GM21717 (cell line): ENCODE measurements around the gene NSUN3.

ENCODE experiments used
- ATAC-seq: cut with Tn5 transposase; IDR thresholded peaks from one replicate; pipeline ENCODE4 v1.9.1; 2021; ENCODE audit warnings: mild to moderate bottlenecking, moderate library complexity; ENCODE audit not compliant: unreplicated experiment

Gene NSUN3

GRCh38 chr3:94117729-94118128 is 54.9 kb downstream of the NSUN3 start:
- ATAC-seq = no peak

GRCh38 chr3:94118390-94118789 is 55.5 kb downstream of the NSUN3 start:
- no peak for ATAC-seq

- ATAC-seq = no peak
Measured at GRCh38 chr3:94121161-94121560, 58.3 kb downstream of the NSUN3 start.

- no peak for ATAC-seq
Measured at GRCh38 chr3:94127115-94127514, 64.3 kb downstream of the NSUN3 start.

DNA sequence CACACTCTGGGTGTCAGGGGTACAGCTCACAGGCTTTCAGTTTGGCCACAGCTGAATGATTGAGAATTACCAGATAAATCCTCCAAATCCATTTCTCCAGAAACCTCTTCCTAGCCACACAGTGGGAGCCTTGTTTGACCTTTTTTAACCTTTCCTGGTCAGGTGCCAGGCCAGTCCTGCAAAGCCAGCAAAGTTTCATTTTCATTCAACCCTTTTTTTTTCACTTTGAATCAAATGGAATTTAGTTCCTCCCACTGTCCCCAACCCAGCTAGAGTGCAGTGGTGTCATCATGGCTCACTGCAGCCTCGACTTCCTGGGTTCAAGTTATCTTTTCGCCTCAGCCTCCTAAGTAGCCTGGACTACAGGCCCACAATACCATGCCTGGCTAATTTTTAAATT is 67.8 kb downstream of the NSUN3 start:
- ATAC-seq = peak; percentile 49

- no peak for ATAC-seq
Measured at GRCh38 chr3:94132777-94133176, 69.9 kb downstream of the NSUN3 start.

- ATAC-seq = no peak
Measured at GRCh38 chr3:94136133-94136532, 73.3 kb downstream of the NSUN3 start.

DNA sequence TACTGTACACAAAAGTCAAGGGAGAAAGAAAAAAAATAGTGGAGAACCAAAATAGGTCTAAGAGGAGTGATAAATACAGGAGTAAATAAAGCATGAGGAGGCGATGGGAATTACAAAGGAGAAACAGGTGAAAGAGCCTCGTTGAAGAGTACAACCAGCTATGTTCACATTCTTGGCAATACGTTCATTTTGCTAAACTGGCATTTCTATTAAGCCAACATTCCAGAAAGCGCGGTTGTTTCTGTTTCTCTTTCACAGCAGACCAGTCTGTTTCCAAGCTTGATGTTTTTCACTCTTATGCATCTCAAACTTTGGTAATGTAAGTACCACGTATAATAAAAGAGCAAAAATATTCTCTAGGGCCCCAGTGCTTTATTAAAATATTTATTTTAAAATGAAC is 74.5 kb downstream of the NSUN3 start:
- ATAC-seq = no peak

- no peak for ATAC-seq
Measured at GRCh38 chr3:94146455-94146854, 83.6 kb downstream of the NSUN3 start.

DNA sequence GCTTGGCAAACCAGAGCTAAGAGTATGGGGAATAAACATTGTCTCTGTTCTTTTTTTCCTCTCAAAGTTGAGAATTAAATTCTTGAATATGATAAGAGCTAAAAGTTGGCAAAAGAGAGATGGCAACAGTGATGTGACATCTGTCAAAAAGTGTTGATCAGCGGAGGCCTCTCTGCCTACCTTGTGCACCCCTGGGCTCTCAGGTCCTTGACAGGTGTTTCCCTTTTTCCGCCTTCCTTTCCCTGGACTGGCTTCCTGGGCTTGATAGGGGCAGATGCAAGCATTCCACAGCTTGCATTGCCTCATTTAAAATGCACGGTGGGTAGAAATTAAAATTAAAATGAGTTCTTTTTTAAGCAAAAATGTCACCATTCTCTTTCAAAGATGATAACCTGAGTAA is 84.2 kb downstream of the NSUN3 start:
- ATAC-seq = no peak

GRCh38 chr3:94150113-94150512 is 87.3 kb downstream of the NSUN3 start:
- ATAC-seq = no peak

DNA sequence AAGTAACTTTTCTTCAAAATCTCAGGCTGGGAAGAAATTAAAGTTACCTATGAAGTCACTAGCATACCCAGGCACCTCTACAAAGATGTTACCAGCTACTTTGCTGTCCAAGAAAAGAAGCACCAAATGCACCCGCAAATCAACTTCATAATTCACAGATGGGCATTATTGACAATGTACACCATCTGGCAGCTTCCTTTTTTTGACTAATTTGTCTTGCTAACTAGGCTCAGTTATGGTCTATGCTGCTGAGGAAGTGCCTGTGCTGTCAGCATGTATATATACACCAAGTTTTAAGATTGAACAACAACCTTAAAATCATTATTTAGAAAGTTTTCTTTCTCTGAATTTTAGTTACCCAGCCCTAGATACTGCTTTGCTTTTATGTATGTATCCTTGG is 93.8 kb downstream of the NSUN3 start:
- ATAC-seq = no peak

- ATAC-seq = no peak
Measured at GRCh38 chr3:94158512-94158911, 95.7 kb downstream of the NSUN3 start.

DNA sequence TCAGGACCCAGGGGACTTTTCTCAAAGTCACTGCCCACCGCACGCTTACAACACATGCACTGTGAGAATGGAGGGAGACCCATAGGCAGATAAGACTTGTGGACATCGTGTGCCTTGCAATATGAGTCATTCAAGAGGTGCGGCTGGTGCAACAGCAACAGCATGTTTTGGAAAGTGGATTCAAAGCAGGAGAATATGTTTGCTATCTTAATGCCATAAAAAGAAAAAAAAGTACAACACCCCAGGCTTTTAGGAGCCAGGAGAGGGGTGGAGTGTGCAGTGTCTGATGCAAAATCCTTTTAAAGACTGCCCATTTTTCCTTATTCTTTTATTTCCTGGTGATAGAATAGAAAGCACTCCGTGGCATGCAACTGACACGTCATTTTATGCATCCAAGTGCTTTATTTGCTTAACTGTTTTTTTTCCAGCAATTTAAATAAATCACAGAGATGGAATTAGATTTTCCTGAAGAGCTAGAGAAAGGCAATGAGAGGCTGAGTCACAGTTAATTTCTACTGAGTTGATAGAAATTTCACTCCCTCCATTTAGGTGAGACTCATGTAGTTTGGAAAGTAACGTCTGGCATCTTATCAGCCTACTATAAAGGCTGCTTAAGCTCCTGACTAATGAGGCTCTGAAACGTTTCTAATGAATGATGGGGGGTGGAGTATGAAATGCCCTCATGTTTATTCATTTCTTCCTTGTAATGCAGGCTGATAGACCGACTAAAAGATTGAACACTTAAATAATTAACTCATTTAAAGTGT is 96.4 kb downstream of the NSUN3 start:
- ATAC-seq = no peak

DNA sequence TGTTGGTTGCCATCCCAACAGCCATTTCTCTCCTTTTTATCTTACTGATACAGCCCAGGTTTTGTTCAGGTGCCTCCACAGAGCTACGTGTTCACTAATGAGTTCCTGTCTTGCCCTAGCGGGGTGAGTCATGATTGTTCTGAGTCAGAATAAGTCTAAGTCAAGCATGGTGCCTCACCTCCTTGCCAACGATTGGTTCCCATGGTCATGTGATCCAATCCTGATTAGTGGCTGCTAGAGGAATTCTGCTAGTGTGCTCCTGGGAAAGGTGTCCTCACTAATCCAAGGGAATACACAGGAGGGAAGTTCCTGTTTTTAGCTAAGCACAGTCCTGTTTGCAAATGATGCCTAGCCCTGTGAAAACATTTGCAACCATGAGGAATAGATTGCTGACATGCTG is 99.8 kb downstream of the NSUN3 start:
- ATAC-seq = peak; percentile 94

DNA sequence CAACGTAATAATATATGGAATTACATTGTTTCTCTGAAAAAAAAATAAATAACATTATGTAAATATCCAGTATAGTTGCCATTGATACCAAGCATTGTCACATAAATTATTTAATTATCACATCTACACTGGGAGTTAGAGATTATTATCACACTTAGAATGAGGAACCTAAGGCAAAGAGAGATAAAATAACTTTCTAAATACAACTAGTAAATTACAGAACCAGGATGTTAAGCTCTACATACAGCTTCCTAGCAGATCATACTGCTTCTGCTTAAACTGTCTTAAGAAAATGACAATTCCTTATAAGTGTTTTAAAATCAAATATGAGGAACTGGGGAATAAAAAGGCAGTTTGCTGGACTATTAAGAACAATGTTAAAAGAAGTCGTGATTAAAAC is 104.5 kb downstream of the NSUN3 start:
- ATAC-seq = no peak

GRCh38 chr3:94167796-94168195 is 104.9 kb downstream of the NSUN3 start:
- ATAC-seq = no peak

- peak; percentile 54 for ATAC-seq
Measured at GRCh38 chr3:94171954-94172353, 109.1 kb downstream of the NSUN3 start.

- no peak for ATAC-seq
Measured at GRCh38 chr3:94172695-94173310, 109.9 kb downstream of the NSUN3 start.

- ATAC-seq = no peak
Measured at GRCh38 chr3:94173673-94174434, 111.0 kb downstream of the NSUN3 start.

GRCh38 chr3:94175677-94176076 is 112.8 kb downstream of the NSUN3 start:
- peak; percentile 56 for ATAC-seq
